HG02571 (cell line): ENCODE measurements around the gene OR2AJ1.
A peak's percentile ranks its signal among the peaks of the same experiment; 100 is the strongest.

Experiments used
- ATAC-seq: cut with Tn5 transposase; IDR thresholded peaks from one replicate; pipeline ENCODE4 v1.9.1; 2021; ENCODE audit warnings: mild to moderate bottlenecking, moderate library complexity; ENCODE audit not compliant: unreplicated experiment

Gene OR2AJ1

GRCh38 chr1:247924868-247925267 is at the start of gene OR2AJ1:
TSS of gene OR2AJ1 (plus strand) at chr1:247924889. CDS start at chr1:247933769, 8,880 bp downstream.
- ATAC-seq = no peak

GRCh38 chr1:247883346-247883745 is 41.3 kb upstream of the OR2AJ1 start:
- ATAC-seq = no peak

DNA sequence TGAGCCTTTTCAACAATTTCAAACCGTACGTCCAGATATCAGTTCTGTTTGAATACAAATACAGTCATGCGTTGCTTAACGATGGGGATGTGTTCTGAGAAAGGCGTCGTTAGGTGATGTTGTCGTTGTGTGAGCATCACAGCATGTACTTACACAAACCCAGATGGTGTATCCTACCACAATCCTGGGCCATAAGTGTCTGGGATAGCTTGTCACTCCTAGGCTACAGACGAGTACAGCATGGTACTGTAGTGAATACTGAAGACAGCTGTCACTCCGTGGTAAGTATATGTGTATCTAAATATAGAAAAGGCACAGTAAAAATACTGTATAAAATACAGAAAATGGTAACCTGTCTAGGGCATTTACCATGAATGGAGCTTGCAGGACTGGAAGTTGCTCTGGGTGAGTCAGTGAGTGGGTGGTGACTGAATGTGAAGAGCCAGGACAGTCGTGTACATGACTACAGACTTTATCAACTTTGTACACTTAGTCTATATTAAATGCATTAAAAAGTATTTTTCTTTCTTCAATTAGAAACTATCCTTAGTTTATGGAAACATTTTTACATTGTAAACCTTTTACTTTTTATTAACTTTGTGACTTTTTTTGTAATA is 39.8 kb upstream of the OR2AJ1 start:
- ATAC-seq = no peak

- no peak for ATAC-seq
Observed at GRCh38 chr1:247895163-247895637, 29.5 kb upstream of the OR2AJ1 start, which contains the start of gene OR2W3. TSS of gene OR2W3 (plus strand) at chr1:247895587. CDS start at chr1:247895587, 0 bp downstream.

GRCh38 chr1:247895976-247896375 is 28.7 kb upstream of the OR2AJ1 start:
- no peak for ATAC-seq

GRCh38 chr1:247904122-247904521 is 20.6 kb upstream of the OR2AJ1 start:
- ATAC-seq = no peak

GRCh38 chr1:247905181-247905580 is 19.5 kb upstream of the OR2AJ1 start:
- ATAC-seq = no peak

DNA sequence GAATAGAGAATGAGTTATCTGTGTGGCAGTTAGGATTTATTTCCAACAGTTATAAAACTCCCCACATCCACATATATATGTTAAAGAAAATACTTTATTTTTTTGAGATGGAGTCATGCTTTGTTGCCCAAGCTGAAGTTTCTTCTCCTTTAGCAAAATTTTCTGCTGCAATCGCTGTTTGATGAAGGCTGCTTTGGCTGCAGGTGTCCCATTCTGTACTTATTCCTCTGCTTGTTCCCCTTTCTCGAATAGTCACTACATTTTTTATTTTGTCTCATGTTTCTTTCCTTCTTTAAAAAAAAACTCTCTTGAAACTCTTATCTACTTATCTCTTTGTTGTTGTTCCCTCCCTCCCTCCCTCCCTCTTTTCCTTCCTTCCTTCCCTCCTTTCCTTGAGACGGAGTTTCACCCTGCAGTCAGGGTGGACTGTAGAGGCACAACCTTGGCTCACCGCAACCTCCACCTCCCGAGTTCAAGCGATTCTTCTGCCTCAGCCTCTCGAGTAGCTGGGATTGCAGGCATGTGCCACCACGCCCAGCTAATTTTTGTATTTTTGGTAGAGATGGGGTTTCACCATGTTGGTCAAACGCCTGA is 18.7 kb upstream of the OR2AJ1 start:
- no peak for ATAC-seq

- no peak for ATAC-seq
Observed at GRCh38 chr1:247906504-247907047, 18.1 kb upstream of the OR2AJ1 start.

DNA sequence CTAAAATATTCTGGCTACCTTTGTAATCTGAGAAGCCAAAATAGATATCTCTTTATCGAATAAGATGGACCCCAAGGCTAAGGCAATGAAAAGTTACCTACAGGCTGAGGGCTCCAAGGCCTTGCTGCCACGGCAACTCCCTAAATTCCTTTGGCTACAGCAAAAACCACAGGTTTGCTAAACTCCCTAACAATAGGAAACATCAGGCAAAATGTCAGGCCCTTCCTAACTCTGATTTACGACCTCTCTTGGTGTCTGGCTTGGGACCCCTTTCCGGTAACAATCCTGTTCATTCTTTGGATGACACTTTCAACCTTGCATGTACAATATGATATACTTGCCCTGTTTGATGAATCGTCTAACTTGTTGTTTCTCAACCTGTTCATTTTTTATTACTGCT is 15.9 kb upstream of the OR2AJ1 start:
- ATAC-seq = no peak

GRCh38 chr1:247913786-247914185 is 10.9 kb upstream of the OR2AJ1 start:
- no peak for ATAC-seq

- ATAC-seq = no peak
Observed at GRCh38 chr1:247914941-247915662, 9.6 kb upstream of the OR2AJ1 start.

DNA sequence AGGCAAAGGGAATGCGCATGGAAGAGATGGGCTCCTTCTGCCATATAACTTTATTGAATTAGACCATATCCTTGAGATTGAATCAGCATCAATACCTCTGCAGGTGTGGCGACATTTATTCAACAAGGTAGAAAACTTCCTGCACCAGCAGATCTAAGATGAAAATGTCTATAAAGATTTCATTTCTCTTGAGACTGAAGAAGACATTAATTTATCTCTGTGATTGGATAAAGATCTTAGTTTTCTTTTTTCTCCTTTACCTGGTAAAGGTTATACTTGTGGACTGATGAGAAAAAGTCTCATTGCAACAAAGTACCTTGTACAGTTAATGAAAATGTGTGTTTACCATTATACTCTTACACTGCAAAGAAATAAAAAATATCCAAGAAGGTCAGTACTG is 4.7 kb upstream of the OR2AJ1 start, which contains the start of gene OR2T8:
TSS of gene OR2T8 (plus strand) at position 301 of the 400 bp plus-strand sequence. CDS start 766 bp downstream, outside the sequence.
- ATAC-seq = no peak

- no peak for ATAC-seq
Observed at GRCh38 chr1:247923941-247924340, 748 bp upstream of the OR2AJ1 start.

GRCh38 chr1:247933989-247934388 is 9.3 kb downstream of the OR2AJ1 start:
- ATAC-seq = no peak

- ATAC-seq = no peak
Observed at GRCh38 chr1:247935781-247936180, 11.1 kb downstream of the OR2AJ1 start.

DNA sequence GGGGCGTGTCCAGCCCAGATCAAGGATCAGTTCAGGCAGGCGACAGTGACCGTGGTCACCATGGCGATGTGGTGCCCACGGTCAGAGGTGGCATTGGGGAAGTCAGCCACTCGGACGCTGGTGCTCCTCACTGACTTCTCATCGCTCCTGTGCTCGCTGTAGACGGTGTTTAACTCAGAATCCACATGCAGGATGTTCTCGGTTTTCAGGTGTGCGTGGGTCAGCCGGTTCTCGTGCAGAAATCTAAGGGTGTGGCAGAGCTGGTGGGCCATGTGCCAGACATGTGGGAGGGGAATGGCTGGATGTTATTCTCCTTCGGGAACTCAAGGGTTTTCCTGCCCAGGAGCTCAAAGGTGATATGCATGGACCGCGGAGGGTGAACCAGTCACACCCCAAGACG is 11.7 kb downstream of the OR2AJ1 start:
- ATAC-seq = no peak

DNA sequence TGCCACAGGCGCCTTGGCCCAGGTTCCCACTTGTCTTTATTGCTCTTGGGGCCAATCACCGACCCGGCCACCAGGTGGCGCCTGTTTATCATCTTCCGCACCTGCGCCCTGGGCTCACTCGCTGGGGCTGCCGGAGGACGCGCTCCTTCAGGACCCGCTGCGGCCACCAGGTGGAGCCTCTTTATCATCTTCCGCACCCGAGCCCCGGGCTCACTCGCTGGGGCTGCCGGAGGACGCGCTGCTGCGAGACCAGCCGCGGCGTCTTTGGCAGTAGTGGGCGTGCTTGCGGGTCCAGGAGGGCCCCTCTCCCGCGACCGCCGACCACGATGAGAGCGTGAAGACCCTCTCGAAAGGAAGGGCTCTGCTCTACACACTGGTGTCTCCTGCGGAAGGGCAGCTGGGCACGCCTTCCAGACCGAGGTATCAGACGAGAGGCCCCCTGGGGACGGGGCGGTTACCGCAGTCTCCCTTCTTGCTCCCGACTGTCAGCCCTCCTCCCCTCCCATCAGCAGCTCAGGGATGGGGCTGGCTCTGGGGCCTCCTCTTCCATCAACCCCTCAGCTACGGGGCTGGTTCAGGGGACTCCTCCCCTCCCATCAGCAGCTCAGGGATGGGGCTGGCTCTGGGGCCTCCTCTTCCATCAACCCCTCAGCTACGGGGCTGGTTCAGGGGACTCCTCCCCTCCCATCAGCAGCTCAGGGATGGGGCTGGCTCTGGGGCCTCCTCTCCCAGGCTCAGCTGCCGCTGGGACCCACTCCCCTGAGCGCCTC is 12.5 kb downstream of the OR2AJ1 start:
- peak; percentile 100 for ATAC-seq

DNA sequence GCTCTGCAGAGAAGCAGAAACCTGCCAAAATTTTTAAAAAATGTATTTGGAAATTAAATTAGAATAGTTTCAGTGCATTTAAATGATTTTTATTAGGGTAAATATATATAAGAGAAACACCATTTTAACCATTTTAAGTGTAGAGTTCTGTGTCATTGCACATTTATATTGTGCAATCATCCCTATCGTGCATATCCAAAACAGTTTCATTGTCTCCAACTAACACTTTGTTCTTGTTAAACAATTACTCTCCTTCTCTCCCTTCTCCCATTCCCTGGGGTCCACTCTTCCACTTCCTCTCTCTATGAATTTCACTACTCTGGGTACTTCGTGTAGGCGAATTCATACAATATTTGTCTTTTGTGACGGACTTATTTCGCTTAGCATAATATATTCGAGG is 17.9 kb downstream of the OR2AJ1 start:
- no peak for ATAC-seq

GRCh38 chr1:247948558-247948957 is 23.9 kb downstream of the OR2AJ1 start, which contains the start of gene OR2L8:
TSS of gene OR2L8 (plus strand) at chr1:247948858. CDS start at chr1:247948858, 0 bp downstream.
- no peak for ATAC-seq

GRCh38 chr1:247953408-247953807 is 28.7 kb downstream of the OR2AJ1 start:
- no peak for ATAC-seq
